Hepatocyte (in vitro differentiated cells): ENCODE measurements around the gene ZNF547.

ENCODE experiments used
- EZH2 ChIP-seq: fragments of 200-600 bp; sonication (generic); IDR thresholded peaks from 2 replicates; pipeline ENCODE4 v1.6.1; 2016; ENCODE audit warnings: antibody characterized with exemption, mild to moderate bottlenecking, borderline replicate concordance
- EZH2phosphoT487 ChIP-seq: fragments of 200-600 bp; sonication (generic); IDR thresholded peaks from one replicate; pipeline ENCODE4 v1.6.1; 2018; ENCODE audit warnings: antibody characterized with exemption, mild to moderate bottlenecking, low read depth, moderate library complexity; ENCODE audit not compliant: unreplicated experiment, severe bottlenecking
- TF ChIP-seq, protein P1 (sequence below): fragments of 200-600 bp; sonication (generic); IDR thresholded peaks from 2 replicates; pipeline ENCODE4 v1.5.1; 2016; ENCODE audit warnings: antibody characterized with exemption, mild to moderate bottlenecking; ENCODE audit not compliant: poor library complexity

GRCh38 chr19:57348136-57348535 lies 15.2 kb upstream of the ZNF547 start:
- TF ChIP-seq, protein P1, sequence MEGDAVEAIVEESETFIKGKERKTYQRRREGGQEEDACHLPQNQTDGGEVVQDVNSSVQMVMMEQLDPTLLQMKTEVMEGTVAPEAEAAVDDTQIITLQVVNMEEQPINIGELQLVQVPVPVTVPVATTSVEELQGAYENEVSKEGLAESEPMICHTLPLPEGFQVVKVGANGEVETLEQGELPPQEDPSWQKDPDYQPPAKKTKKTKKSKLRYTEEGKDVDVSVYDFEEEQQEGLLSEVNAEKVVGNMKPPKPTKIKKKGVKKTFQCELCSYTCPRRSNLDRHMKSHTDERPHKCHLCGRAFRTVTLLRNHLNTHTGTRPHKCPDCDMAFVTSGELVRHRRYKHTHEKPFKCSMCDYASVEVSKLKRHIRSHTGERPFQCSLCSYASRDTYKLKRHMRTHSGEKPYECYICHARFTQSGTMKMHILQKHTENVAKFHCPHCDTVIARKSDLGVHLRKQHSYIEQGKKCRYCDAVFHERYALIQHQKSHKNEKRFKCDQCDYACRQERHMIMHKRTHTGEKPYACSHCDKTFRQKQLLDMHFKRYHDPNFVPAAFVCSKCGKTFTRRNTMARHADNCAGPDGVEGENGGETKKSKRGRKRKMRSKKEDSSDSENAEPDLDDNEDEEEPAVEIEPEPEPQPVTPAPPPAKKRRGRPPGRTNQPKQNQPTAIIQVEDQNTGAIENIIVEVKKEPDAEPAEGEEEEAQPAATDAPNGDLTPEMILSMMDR = no peak
- TF ChIP-seq EZH2phosphoT487 (no peak), EZH2 (no peak)
